HG02642 (cell line): ENCODE results near the gene BCAS2.

Experiments
- ATAC-seq: cut with Tn5 transposase; IDR thresholded peaks from one replicate; pipeline ENCODE4 v1.9.1; 2021; ENCODE audit warnings: mild to moderate bottlenecking; ENCODE audit not compliant: unreplicated experiment, poor library complexity

Gene BCAS2

GRCh38 chr1:114561333-114561732 is 20.1 kb downstream of the BCAS2 start:
- no peak for ATAC-seq

- ATAC-seq = peak; percentile 53
Observed at GRCh38 chr1:114559356-114559755, 22.1 kb downstream of the BCAS2 start.

- ATAC-seq = no peak
Observed at GRCh38 chr1:114558544-114558943, 22.9 kb downstream of the BCAS2 start.

GRCh38 chr1:114554577-114554976 is 26.8 kb downstream of the BCAS2 start:
- no peak for ATAC-seq

GRCh38 chr1:114552106-114552639 is 29.2 kb downstream of the BCAS2 start:
- ATAC-seq = no peak

GRCh38 chr1:114551400-114551799 is 30.0 kb downstream of the BCAS2 start:
- no peak for ATAC-seq

- no peak for ATAC-seq
Observed at GRCh38 chr1:114550336-114550735, 31.1 kb downstream of the BCAS2 start.

- ATAC-seq = no peak
Observed at GRCh38 chr1:114549137-114549536, 32.3 kb downstream of the BCAS2 start.

- ATAC-seq = no peak
Observed at GRCh38 chr1:114547076-114547475, 34.3 kb downstream of the BCAS2 start.

- no peak for ATAC-seq
Observed at GRCh38 chr1:114545796-114546195, 35.6 kb downstream of the BCAS2 start.

- ATAC-seq = no peak
Observed at GRCh38 chr1:114545315-114545714, 36.1 kb downstream of the BCAS2 start.

- no peak for ATAC-seq
Observed at GRCh38 chr1:114540821-114541220, 40.6 kb downstream of the BCAS2 start.

- ATAC-seq = no peak
Observed at GRCh38 chr1:114540272-114540671, 41.1 kb downstream of the BCAS2 start.

GRCh38 chr1:114536043-114536442 is 45.4 kb downstream of the BCAS2 start:
- no peak for ATAC-seq

GRCh38 chr1:114535401-114535800 is 46.0 kb downstream of the BCAS2 start:
- ATAC-seq = no peak

- no peak for ATAC-seq
Observed at GRCh38 chr1:114531094-114531493, 50.3 kb downstream of the BCAS2 start.

- ATAC-seq = no peak
Observed at GRCh38 chr1:114530224-114530623, 51.2 kb downstream of the BCAS2 start.

GRCh38 chr1:114524944-114525343 is 56.5 kb downstream of the BCAS2 start:
- no peak for ATAC-seq

- ATAC-seq = no peak
Observed at GRCh38 chr1:114522264-114522575, 59.2 kb downstream of the BCAS2 start.

GRCh38 chr1:114521396-114522263 is 59.8 kb downstream of the BCAS2 start:
- ATAC-seq = no peak
